ENCODE results near the gene IGF1. TPM values are rescaled to one million over a fixed set of nuclear protein-coding genes. Genes with fewer than 3 reads are reported as not detected.

Gene IGF1
- total RNA-seq, 1 donor from 2014 or later = 1.4 TPM

- no peak for DNase-seq (ENCODE audit: low spot score)
- Mint-ChIP-seq H3K4me3 (ENCODE audit: unreplicated experiment) (no peak overlapping the region), H3K9me3 (ENCODE audit: low read depth) (peaks cover 17% of the 10 kb centered on the region), H3K27me3 (ENCODE audit: low read depth) (peaks cover 3% of the 10 kb centered on the region), H3K4me1 (ENCODE audit: low read depth) (no peaks in the 10 kb centered on the region), H3K27ac (ENCODE audit: unreplicated experiment) (no peak overlapping the region), H3K36me3 (ENCODE audit: low read depth) (no peaks in the 10 kb centered on the region)
- TF ChIP-seq CTCF (IDR thresholded peaks at IDR 0.05) = no peak
These were observed 130.3 kb downstream of the IGF1 start for GRCh38 chr12:102350070-102350469.

- TF ChIP-seq CTCF (IDR thresholded peaks at IDR 0.05) = no peak
- peaks cover 15% of the 10 kb centered on the region for H3K9me3 Mint-ChIP-seq (ENCODE audit: low read depth)
- H3K4me1 Mint-ChIP-seq (ENCODE audit: low read depth) = no peaks in the 10 kb centered on the region
- H3K36me3 Mint-ChIP-seq (ENCODE audit: low read depth) = no peaks in the 10 kb centered on the region
- no peak overlapping the region for H3K4me3 Mint-ChIP-seq (ENCODE audit: unreplicated experiment)
- H3K27me3 Mint-ChIP-seq (ENCODE audit: low read depth) = peaks cover 3% of the 10 kb centered on the region
- no peak for DNase-seq (ENCODE audit: low spot score)
- no peak overlapping the region for H3K27ac Mint-ChIP-seq (ENCODE audit: unreplicated experiment)
These were observed 131.3 kb downstream of the IGF1 start for GRCh38 chr12:102349079-102349478.

GRCh38 chr12:102347811-102348210 is 132.6 kb downstream of the IGF1 start:
- H3K27ac Mint-ChIP-seq (ENCODE audit: unreplicated experiment) = no peak overlapping the region
- no peak overlapping the region for H3K4me3 Mint-ChIP-seq (ENCODE audit: unreplicated experiment)
- H3K36me3 Mint-ChIP-seq (ENCODE audit: low read depth) = no peaks in the 10 kb centered on the region
- H3K9me3 Mint-ChIP-seq (ENCODE audit: low read depth) = peaks cover 14% of the 10 kb centered on the region
- no peak for DNase-seq (ENCODE audit: low spot score)
- no peaks in the 10 kb centered on the region for H3K4me1 Mint-ChIP-seq (ENCODE audit: low read depth)
- no peak for TF ChIP-seq CTCF (IDR thresholded peaks at IDR 0.05)
- peaks cover 3% of the 10 kb centered on the region for H3K27me3 Mint-ChIP-seq (ENCODE audit: low read depth)

Data from chondrocyte (in vitro differentiated cells).